Testis (tissue), 5 donors: ENCODE results near the gene SLC22A17. TPM values are rescaled to one million over a fixed set of nuclear protein-coding genes. Genes with fewer than 3 reads are reported as not detected.
"Not testable (repeated sequence)": the region's sequence is repeated elsewhere in the genome, so short reads cannot be mapped to it uniquely, and the experiment has no call there.

ENCODE experiments used
- DNase-seq: peaks from one replicate; pipeline ENCODE4 v3.0.0-alpha.2; 2019
- H3K27ac ChIP-seq, 2 donors: fragments of 200-600 bp; sonication (generic); one replicate each; pipeline ENCODE4 v1.5.1; 2019
- H3K27me3 ChIP-seq: fragments of 200-600 bp; sonication (generic); one replicate; pipeline ENCODE4 v1.5.1; 2019
- H3K36me3 ChIP-seq: fragments of 200-600 bp; sonication (generic); one replicate; pipeline ENCODE4 v1.5.1; 2017; ENCODE audit warnings: low read depth; ENCODE audit errors: missing control alignments
- H3K4me1 ChIP-seq: fragments of 200-600 bp; sonication (generic); one replicate; pipeline ENCODE4 v1.5.1; 2019
- H3K4me3 ChIP-seq, 2 donors: fragments of 200-600 bp; sonication (generic); one replicate each; pipeline ENCODE4 v1.5.1; 2017 to 2019
- H3K9me3 ChIP-seq: fragments of 200-600 bp; sonication (generic); one replicate; pipeline ENCODE4 v1.5.1; 2017
- POLR2A ChIP-seq: fragments of 450-650 bp; IDR thresholded peaks from one replicate; pipeline ENCODE4 v1.6.1; 2017; ENCODE audit warnings: antibody characterized with exemption, mild to moderate bottlenecking, moderate library complexity
- WGBS, 2 donors: methylation state at CpG; one replicate each; pipeline ENCODE4 v1.1.5; 2018; 5-methylcytosine and 5-hydroxymethylcytosine counted together
- intact Hi-C: fragments of 100-400 bp; cut with DNase I; formaldehyde crosslinking; loops from one replicate; pipeline ENCODE4 v1.15.1; 2023; ENCODE audit warnings: low total_unique reads
- long read RNA-seq, 2 donors: transcript quantifications; one replicate each; lab custom pipeline, GENCODE V29; 2026
- polyA plus RNA-seq: library from polyadenylated mRNA; stranded (reverse); fragments of 350-450 nt; fragmentation: Illumina TruSeq; extraction: RNeasy Lipid Tissue Mini Kit (QIAGEN cat#74804); gene quantifications from one replicate; pipeline ENCODE4 v1.2.3, GENCODE V29; 2014; ENCODE audit warnings: low read depth, low replicate concordance; ENCODE audit not compliant: insufficient read depth
- total RNA-seq, 2 donors: library from RNA; depleted of rRNA; stranded (reverse); fragments of >200 nt; gene quantifications; one replicate each; pipeline ENCODE4 v1.2.3, GENCODE V29; 2016
- TF ChIP-seq, protein P1 (sequence below), 3 experiments: fragments of 450-650 bp in 2 of 3; fragments of 200-600 bp in 1 of 3; sonication (generic) in 1 of 3; IDR thresholded peaks; one replicate each; pipeline ENCODE4 v1.5.1; 2016 to 2019; ENCODE audit warnings: antibody characterized with exemption in 3 of 3, mild to moderate bottlenecking in 2 of 3, moderate library complexity in 1 of 3

SLC22A17 gene
- total RNA-seq = 10 to 100 TPM; 56.6 to 93.8 TPM
- 37.3 TPM for polyA plus RNA-seq
- long read RNA-seq, donor 1, transcript SLC22A17-202 (10 exons, 2,238 nt) = major isoform, 10 of 13 reads
- long read RNA-seq, donor 1, partial matches to known transcripts = 0 of 13 reads
- long read RNA-seq, donor 1, other reads (novel, unspliced or antisense) = 0 of 13 reads
- long read RNA-seq, donor 2, transcript SLC22A17-202 (10 exons, 2,238 nt) = major isoform, 8 of 10 reads
- long read RNA-seq, donor 2, partial matches to known transcripts = 0 of 10 reads
- long read RNA-seq, donor 2, other reads (novel, unspliced or antisense) = 0 of 10 reads

GRCh38 chr14:23352506-23353432 is at the start of gene SLC22A17:
Gene SLC22A17 (minus strand): TSS chr14:23352887.
- H3K36me3 ChIP-seq = no peaks in the 10 kb centered on the region
- H3K27ac ChIP-seq = peak within 1 kb of the TSS in 1 of 2 donors; percentile 29
- H3K9me3 ChIP-seq = no peaks in the 10 kb centered on the region
- peak; percentile 90 for DNase-seq
- peak within 1 kb of the TSS; percentile 45 to 58 for H3K4me3 ChIP-seq
- no peaks in the 10 kb centered on the region for H3K27me3 ChIP-seq
- H3K4me1 ChIP-seq = peaks cover 5% of the 10 kb centered on the region
- 1% methylated on average over 12 to 27 of the region's 42 CpGs for WGBS, 2 donors
- intact Hi-C loops = no loop called here
- TF ChIP-seq, protein P1, sequence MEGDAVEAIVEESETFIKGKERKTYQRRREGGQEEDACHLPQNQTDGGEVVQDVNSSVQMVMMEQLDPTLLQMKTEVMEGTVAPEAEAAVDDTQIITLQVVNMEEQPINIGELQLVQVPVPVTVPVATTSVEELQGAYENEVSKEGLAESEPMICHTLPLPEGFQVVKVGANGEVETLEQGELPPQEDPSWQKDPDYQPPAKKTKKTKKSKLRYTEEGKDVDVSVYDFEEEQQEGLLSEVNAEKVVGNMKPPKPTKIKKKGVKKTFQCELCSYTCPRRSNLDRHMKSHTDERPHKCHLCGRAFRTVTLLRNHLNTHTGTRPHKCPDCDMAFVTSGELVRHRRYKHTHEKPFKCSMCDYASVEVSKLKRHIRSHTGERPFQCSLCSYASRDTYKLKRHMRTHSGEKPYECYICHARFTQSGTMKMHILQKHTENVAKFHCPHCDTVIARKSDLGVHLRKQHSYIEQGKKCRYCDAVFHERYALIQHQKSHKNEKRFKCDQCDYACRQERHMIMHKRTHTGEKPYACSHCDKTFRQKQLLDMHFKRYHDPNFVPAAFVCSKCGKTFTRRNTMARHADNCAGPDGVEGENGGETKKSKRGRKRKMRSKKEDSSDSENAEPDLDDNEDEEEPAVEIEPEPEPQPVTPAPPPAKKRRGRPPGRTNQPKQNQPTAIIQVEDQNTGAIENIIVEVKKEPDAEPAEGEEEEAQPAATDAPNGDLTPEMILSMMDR (IDR thresholded peaks at IDR 0.05) = no peak
- peak; percentile 64 for TF ChIP-seq POLR2A

GRCh38 chr14:23401291-23401690 is 48.6 kb upstream of the SLC22A17 start:
- no peak overlapping the region for H3K27ac ChIP-seq
- H3K4me3 ChIP-seq = no peak overlapping the region
- DNase-seq = no peak
- H3K36me3 ChIP-seq = no peaks in the 10 kb centered on the region
- H3K27me3 ChIP-seq = no peaks in the 10 kb centered on the region
- no peaks in the 10 kb centered on the region for H3K9me3 ChIP-seq
- 90 to 100% methylated on average over 4 of the region's 4 CpGs for WGBS, 2 donors
- TF ChIP-seq POLR2A = no peak
- TF ChIP-seq, protein P1 (IDR thresholded peaks at IDR 0.05) = no peak
- intact Hi-C loops = no loop called here
- no peaks in the 10 kb centered on the region for H3K4me1 ChIP-seq

GRCh38 chr14:23400496-23401149 is 47.9 kb upstream of the SLC22A17 start:
- H3K4me3 ChIP-seq, H3K4me1 ChIP-seq, intact Hi-C loops, H3K27ac ChIP-seq, DNase-seq, H3K9me3 ChIP-seq, H3K36me3 ChIP-seq, H3K27me3 ChIP-seq: not testable (repeated sequence)
- WGBS, 2 donors = 88 to 91% methylated on average over 14 to 16 of the region's 16 CpGs

DNA sequence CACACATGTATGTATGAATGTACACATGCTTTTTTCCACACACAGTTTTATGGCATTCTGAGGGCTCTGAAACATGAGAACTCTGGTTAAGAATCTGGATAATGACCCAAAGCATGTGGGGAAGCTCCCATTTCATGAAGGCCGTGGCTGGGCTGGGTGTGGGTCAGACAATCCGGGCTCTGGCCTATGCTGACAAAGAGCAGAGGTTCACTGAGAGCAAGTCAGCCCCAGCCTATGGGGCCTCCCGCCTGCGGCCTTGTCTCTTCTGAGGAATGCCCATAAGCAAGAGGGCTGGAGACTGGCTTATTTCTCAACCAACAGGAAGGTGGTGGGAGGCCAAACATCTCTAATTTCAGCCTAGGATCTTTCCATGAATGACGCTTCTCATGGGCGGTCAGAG is 46.9 kb upstream of the SLC22A17 start:
- no peak overlapping the region for H3K4me3 ChIP-seq
- H3K27me3 ChIP-seq = no peaks in the 10 kb centered on the region
- no peaks in the 10 kb centered on the region for H3K36me3 ChIP-seq
- H3K4me1 ChIP-seq = no peaks in the 10 kb centered on the region
- H3K9me3 ChIP-seq = no peaks in the 10 kb centered on the region
- TF ChIP-seq, protein P1 (IDR thresholded peaks at IDR 0.05) = no peak
- no peak for TF ChIP-seq POLR2A
- WGBS, 2 donors = 90 to 92% methylated on average over 6 of the region's 6 CpGs
- no peak for DNase-seq
- intact Hi-C loops = no loop called here
- H3K27ac ChIP-seq = no peak overlapping the region

- intact Hi-C loops = no loop called here
- TF ChIP-seq, protein P1 (IDR thresholded peaks at IDR 0.05) = no peak
- TF ChIP-seq POLR2A = no peak
- H3K27ac ChIP-seq = no peak overlapping the region
- no peak overlapping the region for H3K4me3 ChIP-seq
- 87 to 88% methylated on average over 3 of the region's 3 CpGs for WGBS, 2 donors
- no peaks in the 10 kb centered on the region for H3K36me3 ChIP-seq
- no peaks in the 10 kb centered on the region for H3K9me3 ChIP-seq
- H3K4me1 ChIP-seq = no peaks in the 10 kb centered on the region
- no peak for DNase-seq
- no peaks in the 10 kb centered on the region for H3K27me3 ChIP-seq
These were observed 46.4 kb upstream of the SLC22A17 start for GRCh38 chr14:23399136-23399535.
